CD8-positive, alpha-beta memory T cell (primary cell): Measurements from ENCODE around the gene S100A10. TPM values are rescaled to one million over a fixed set of nuclear protein-coding genes. Genes with fewer than 3 reads are reported as not detected.
A peak's percentile ranks its signal among the peaks of the same experiment; 100 is the strongest.

Experiments used
- CTCF ChIA-PET: fragments of 350-600 bp; sonication (Branson Sonifier 250); formaldehyde crosslinking; loops from one replicate; lab custom pipeline; 2021; ENCODE audit warnings: antibody characterized with exemption; lab: Charles Lee
- POLR2A ChIA-PET: fragments of 350-600 bp; sonication (Branson Sonifier 250); formaldehyde crosslinking; loops from one replicate; lab custom pipeline; 2021; ENCODE audit warnings: antibody characterized with exemption; lab: Charles Lee
- DNase-seq, 5 donors: peaks; one replicate each; pipeline versions ENCODE4 v3.0.0 to v3.0.0-alpha.2; 2020 to 2022; ENCODE audit warnings: mixed read lengths in 1 of 5
- H3K27ac ChIP-seq: one replicate; pipeline ENCODE4 v1.7.0; 2013; ENCODE audit warnings: low read depth, mild to moderate bottlenecking, low read length, moderate library complexity
- H3K27me3 ChIP-seq: 2 replicates; pipeline ENCODE4 v1.7.0; 2013; ENCODE audit warnings: low read length, mild to moderate bottlenecking; ENCODE audit not compliant: insufficient read depth, poor library complexity, severe bottlenecking
- H3K36me3 ChIP-seq: 2 replicates; pipeline ENCODE4 v1.7.0; 2013; ENCODE audit warnings: mild to moderate bottlenecking, low read length, moderate library complexity; ENCODE audit not compliant: insufficient read depth
- H3K4me1 ChIP-seq: 2 replicates; pipeline ENCODE4 v1.7.0; 2013; ENCODE audit warnings: mild to moderate bottlenecking, low read length, moderate library complexity; ENCODE audit not compliant: insufficient read depth
- H3K4me3 ChIP-seq: 2 replicates; pipeline ENCODE4 v1.7.0; 2013; ENCODE audit warnings: mild to moderate bottlenecking, low read length
- H3K9me3 ChIP-seq: 2 replicates; pipeline ENCODE4 v1.7.0; 2013; ENCODE audit warnings: mild to moderate bottlenecking, low read length
- H3K27ac Mint-ChIP-seq, 8 donors: one replicate each; pipeline ENCODE4 v1.8.0; 2020 to 2021; ENCODE audit warnings: mixed read lengths in 8 of 8, mild to moderate bottlenecking in 6 of 8, inconsistent platforms in 3 of 8, moderate library complexity in 3 of 8
- H3K27me3 Mint-ChIP-seq, 2 donors: one replicate each; pipeline ENCODE4 v1.8.0; 2020 to 2021; ENCODE audit warnings: mixed read lengths in 2 of 2, mild to moderate bottlenecking in 1 of 2, moderate library complexity in 1 of 2
- H3K36me3 Mint-ChIP-seq, 3 donors: one replicate each; pipeline ENCODE4 v1.8.0; 2020 to 2021; ENCODE audit warnings: mixed read lengths in 3 of 3, inconsistent platforms in 1 of 3, mild to moderate bottlenecking in 1 of 3
- H3K4me1 Mint-ChIP-seq, 3 donors: one replicate each; pipeline ENCODE4 v1.8.0; 2020 to 2021; ENCODE audit warnings: mixed read lengths in 3 of 3, inconsistent platforms in 1 of 3, mild to moderate bottlenecking in 1 of 3
- H3K4me3 Mint-ChIP-seq, 7 donors: one replicate each; pipeline ENCODE4 v1.8.0; 2020 to 2021; ENCODE audit warnings: mixed read lengths in 7 of 7, mild to moderate bottlenecking in 6 of 7, moderate library complexity in 4 of 7, inconsistent platforms in 2 of 7
- H3K9me3 Mint-ChIP-seq, 5 donors: one replicate each; pipeline ENCODE4 v1.8.0; 2020 to 2022; ENCODE audit warnings: mixed read lengths in 5 of 5, mild to moderate bottlenecking in 3 of 5, moderate library complexity in 2 of 5, inconsistent platforms in 1 of 5
- polyA plus RNA-seq: library from polyadenylated mRNA; unstranded; fragments of 300-500 nt; fragmentation: Illumina TruSeq; gene quantifications from one replicate; pipeline ENCODE4 v1.2.3, GENCODE V29; 2021
- total RNA-seq, 2 experiments: library from RNA; stranded (reverse); gene quantifications; one replicate each; pipeline ENCODE4 v1.2.3, GENCODE V29; 2021

The S100A10 gene
- total and polyA plus RNA-seq, 3 experiments from 2014 or later, result 263 to 1,167 (median 279) TPM

DNA sequence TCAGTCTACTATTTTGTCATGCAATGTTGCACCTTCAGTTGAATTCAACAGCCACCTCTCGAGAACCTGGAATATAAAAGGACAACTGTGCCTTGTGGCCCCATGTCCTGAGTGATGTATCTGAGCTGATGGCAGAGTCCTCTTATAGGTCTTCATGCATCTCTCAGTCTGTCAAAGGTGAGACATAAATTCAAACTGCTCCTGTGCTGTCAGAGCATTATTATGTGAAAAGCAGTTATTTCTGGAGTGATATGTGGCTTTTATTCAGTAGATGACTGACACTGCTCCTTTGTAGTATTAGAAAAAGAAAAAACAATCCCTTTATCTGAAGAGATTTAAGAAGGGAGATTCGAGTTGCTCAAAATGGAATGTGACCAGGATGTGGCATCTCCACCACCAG, 8.4 kb downstream of the S100A10 start:
- no peaks in the 10 kb centered on the region for H3K9me3 ChIP-seq
- Mint-ChIP-seq H3K27ac (peak overlapping the region; percentile 40 to 91 (median 72)), H3K4me1 (peaks cover 57 to 78% (median 68%) of the 10 kb centered on the region in 3 donors), H3K27me3 (no peaks in the 10 kb centered on the region), H3K9me3 (no peaks in the 10 kb centered on the region), H3K4me3 (no peak overlapping the region), H3K36me3 (peaks cover 9 to 80% (median 21%) of the 10 kb centered on the region in 3 donors)
- H3K4me3 ChIP-seq, result no peak overlapping the region
- CTCF ChIA-PET, result interaction anchor here (2.8 to 19.1 kb wide), 3 partner anchors 11 to 17 kb away, joined by 8 to 339 read pairs (median 31); no protein-coding TSS in a partner anchor
- DNase-seq, result no peak
- peaks cover 41% of the 10 kb centered on the region for H3K36me3 ChIP-seq
- no peaks in the 10 kb centered on the region for H3K27me3 ChIP-seq
- POLR2A ChIA-PET, result no interaction called here
- H3K27ac ChIP-seq, result no peak overlapping the region
- peaks cover 47% of the 10 kb centered on the region for H3K4me1 ChIP-seq

- Mint-ChIP-seq H3K27me3 (no peaks in the 10 kb centered on the region), H3K9me3 (no peaks in the 10 kb centered on the region), H3K36me3 (peaks cover 13 to 80% (median 21%) of the 10 kb centered on the region in 3 donors), H3K4me1 (peaks cover 48 to 69% (median 60%) of the 10 kb centered on the region in 3 donors), H3K27ac (peak overlapping the region; percentile 40 to 91 (median 74)), H3K4me3 (peak overlapping the region in 6 of 7 donors; percentile 3 to 66 (median 47))
- Histone ChIP-seq H3K27me3 (no peaks in the 10 kb centered on the region), H3K27ac (peak overlapping the region; percentile 6), H3K4me1 (peaks cover 40% of the 10 kb centered on the region), H3K9me3 (no peaks in the 10 kb centered on the region), H3K36me3 (peaks cover 41% of the 10 kb centered on the region), H3K4me3 (no peak overlapping the region)
- POLR2A ChIA-PET, result no interaction called here
- peak in 4 of 5 donors; percentile 7 to 63 (median 28) for DNase-seq
- CTCF ChIA-PET, result interaction anchor here (2.9 to 6.0 kb wide), 2 partner anchors 12 to 16 kb away, joined by 15 to 31 read pairs; no protein-coding TSS in a partner anchor
Observed at GRCh38 chr1:151984313-151984956, 9.2 kb downstream of the S100A10 start.

- H3K27ac Mint-ChIP-seq, result peak overlapping the region in 5 of 8 donors; percentile 28 to 73 (median 43)
- ChIA-PET POLR2A (no interaction called here), CTCF (interaction anchor here (1.1 to 6.0 kb wide), 4 partner anchors 14 to 31 kb away, joined by 3 to 31 read pairs (median 13); no protein-coding TSS in a partner anchor)
- peaks cover 26% of the 10 kb centered on the region for H3K4me1 ChIP-seq
- peaks cover 13 to 69% (median 21%) of the 10 kb centered on the region in 3 donors for H3K36me3 Mint-ChIP-seq
- peaks cover 41% of the 10 kb centered on the region for H3K36me3 ChIP-seq
- H3K9me3 ChIP-seq, result no peaks in the 10 kb centered on the region
- no peak for DNase-seq
- no peaks in the 10 kb centered on the region for H3K27me3 ChIP-seq
- H3K4me3 Mint-ChIP-seq, result no peak overlapping the region
- H3K4me3 ChIP-seq, result no peak overlapping the region
- no peaks in the 10 kb centered on the region for H3K9me3 Mint-ChIP-seq
- H3K27ac ChIP-seq, result no peak overlapping the region
- no peaks in the 10 kb centered on the region for H3K27me3 Mint-ChIP-seq
- peaks cover 35 to 62% (median 49%) of the 10 kb centered on the region in 3 donors for H3K4me1 Mint-ChIP-seq
Observed at GRCh38 chr1:151982300-151983005, 11.2 kb downstream of the S100A10 start.

DNA sequence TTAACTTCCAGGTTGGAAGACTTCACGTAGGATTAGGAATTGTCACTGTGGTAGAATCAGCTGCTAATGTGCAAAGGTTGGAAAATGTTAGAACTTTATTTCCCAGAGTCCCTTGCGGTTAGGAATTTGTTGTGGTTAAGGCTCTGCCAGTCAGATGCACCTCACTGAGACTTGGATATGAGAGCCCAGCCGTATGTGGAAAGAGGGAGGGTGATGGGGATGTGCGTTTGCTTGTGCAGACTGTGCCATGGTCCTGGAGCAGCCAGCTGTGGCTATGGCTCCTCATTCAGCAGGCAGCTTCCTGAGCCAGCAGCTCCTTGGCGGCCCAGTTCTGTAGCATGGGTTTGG, 12.5 kb downstream of the S100A10 start:
- H3K9me3 ChIP-seq, result no peaks in the 10 kb centered on the region
- Mint-ChIP-seq H3K36me3 (peaks cover 13 to 61% (median 21%) of the 10 kb centered on the region in 3 donors), H3K27me3 (no peaks in the 10 kb centered on the region), H3K9me3 (no peaks in the 10 kb centered on the region), H3K4me1 (peaks cover 30 to 52% (median 43%) of the 10 kb centered on the region in 3 donors), H3K4me3 (no peak overlapping the region), H3K27ac (peak overlapping the region in 2 of 8 donors; percentile 32 to 64)
- H3K27ac ChIP-seq, result no peak overlapping the region
- H3K27me3 ChIP-seq, result no peaks in the 10 kb centered on the region
- no peak overlapping the region for H3K4me3 ChIP-seq
- CTCF ChIA-PET, result interaction anchor here (1.7 to 6.0 kb wide), 2 partner anchors 15 to 19 kb away, joined by 4 to 31 read pairs; no protein-coding TSS in a partner anchor
- POLR2A ChIA-PET, result no interaction called here
- H3K36me3 ChIP-seq, result peaks cover 40% of the 10 kb centered on the region
- DNase-seq, result no peak
- peaks cover 26% of the 10 kb centered on the region for H3K4me1 ChIP-seq

DNA sequence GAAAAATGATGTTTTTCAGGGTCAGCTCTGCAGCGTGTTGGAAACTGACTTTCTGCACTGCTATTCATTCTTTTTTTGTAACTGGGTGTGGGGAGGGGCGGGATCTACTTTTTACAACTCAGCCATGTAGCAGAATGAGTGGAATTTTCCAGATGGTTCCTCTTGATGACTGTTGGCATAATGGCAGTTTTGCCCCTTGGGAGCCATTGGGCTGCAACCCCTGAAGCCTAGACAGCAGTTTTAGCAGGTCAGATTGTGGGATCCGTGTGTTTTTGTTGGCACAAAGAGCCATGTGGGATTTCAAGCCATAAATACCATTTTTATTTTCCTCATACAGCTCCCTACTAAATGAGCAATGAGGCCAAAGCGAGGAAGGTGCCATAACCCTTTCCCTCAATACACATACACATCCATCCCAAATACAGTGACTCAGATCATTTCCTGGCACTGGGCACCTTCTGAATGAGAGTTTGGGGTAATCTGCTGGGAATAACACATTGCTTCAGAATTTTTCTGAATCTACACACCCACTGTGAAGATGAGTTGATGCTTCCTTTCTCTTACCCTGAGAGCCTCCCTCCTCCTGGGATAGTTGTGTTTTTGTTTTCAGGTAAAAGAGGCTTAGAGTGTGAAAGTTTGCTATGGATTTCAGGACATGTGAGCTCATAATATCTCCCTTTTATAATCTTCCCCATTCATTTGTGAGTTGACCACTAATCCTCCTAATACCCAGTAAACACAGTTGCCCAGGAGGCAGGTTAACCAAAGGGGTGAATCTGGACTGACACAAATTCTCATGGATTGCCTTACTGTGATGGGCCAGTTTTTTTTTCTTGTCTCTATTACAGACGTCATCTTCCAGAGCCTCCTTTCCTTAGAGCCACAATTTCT, 13.1 kb downstream of the S100A10 start:
- POLR2A ChIA-PET, result no interaction called here

GRCh38 chr1:151978922-151979321, 14.7 kb downstream of the S100A10 start:
- H3K27me3 ChIP-seq, result no peaks in the 10 kb centered on the region
- no peak overlapping the region for H3K27ac ChIP-seq
- H3K4me1 Mint-ChIP-seq, result peaks cover 13 to 30% (median 21%) of the 10 kb centered on the region in 3 donors
- ChIA-PET POLR2A (no interaction called here), CTCF (interaction anchor here (1.7 to 6.0 kb wide), 3 partner anchors 11 to 22 kb away, joined by 10 to 31 read pairs (median 12); no protein-coding TSS in a partner anchor)
- H3K4me3 Mint-ChIP-seq, result no peak overlapping the region
- H3K9me3 Mint-ChIP-seq, result no peaks in the 10 kb centered on the region
- peaks cover 13 to 39% (median 18%) of the 10 kb centered on the region in 3 donors for H3K36me3 Mint-ChIP-seq
- H3K36me3 ChIP-seq, result peaks cover 20% of the 10 kb centered on the region
- DNase-seq, result no peak
- H3K9me3 ChIP-seq, result no peaks in the 10 kb centered on the region
- H3K4me1 ChIP-seq, result peaks cover 8% of the 10 kb centered on the region
- no peaks in the 10 kb centered on the region for H3K27me3 Mint-ChIP-seq
- H3K27ac Mint-ChIP-seq, result peak overlapping the region in 1 of 8 donors; percentile 42
- H3K4me3 ChIP-seq, result no peak overlapping the region

More for the DNA sequence above, 13.1 kb downstream of the S100A10 start:
- H3K27me3 Mint-ChIP-seq, result no peaks in the 10 kb centered on the region
- Histone ChIP-seq H3K36me3 (peaks cover 34% of the 10 kb centered on the region), H3K27me3 (no peaks in the 10 kb centered on the region), H3K4me1 (peaks cover 24% of the 10 kb centered on the region), H3K9me3 (no peaks in the 10 kb centered on the region), H3K4me3 (no peak overlapping the region), H3K27ac (no peak overlapping the region)
- H3K36me3 Mint-ChIP-seq, result peaks cover 13 to 55% (median 21%) of the 10 kb centered on the region in 3 donors
- no peak overlapping the region for H3K4me3 Mint-ChIP-seq
- H3K9me3 Mint-ChIP-seq, result no peaks in the 10 kb centered on the region
- H3K4me1 Mint-ChIP-seq, result peaks cover 29 to 46% (median 37%) of the 10 kb centered on the region in 3 donors
- peak overlapping the region in 2 of 8 donors; percentile 47 to 64 for H3K27ac Mint-ChIP-seq
- CTCF ChIA-PET, result interaction anchor here (1.7 to 6.0 kb wide), 3 partner anchors 13 to 20 kb away, joined by 4 to 31 read pairs (median 10); no protein-coding TSS in a partner anchor
- DNase-seq, result no peak

DNA sequence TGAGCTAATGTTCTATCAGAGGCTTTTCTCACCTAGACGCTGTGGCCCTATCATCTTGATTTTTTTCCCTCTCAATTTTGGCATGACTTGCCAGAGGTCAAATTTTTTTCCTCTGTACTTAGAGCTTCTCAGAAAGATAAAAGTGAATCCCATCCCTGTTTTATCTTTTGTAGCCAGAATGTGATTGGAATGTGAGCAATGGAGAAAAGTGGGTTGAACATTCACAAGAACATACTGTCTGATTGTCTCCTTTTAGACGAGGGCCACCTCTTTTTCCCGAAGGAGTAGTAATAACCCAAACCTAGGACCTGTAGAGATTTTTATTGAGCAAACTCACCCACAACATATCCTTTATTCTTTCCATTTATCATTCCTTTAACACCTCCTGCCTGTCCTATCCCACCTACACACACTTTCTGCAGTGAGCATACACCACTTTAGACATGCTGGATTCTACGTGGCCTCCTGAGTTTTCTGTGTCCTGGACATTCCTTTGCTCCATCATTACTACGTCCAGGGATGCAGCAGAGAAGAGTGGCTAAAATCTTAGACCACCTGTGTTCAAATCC, 15.9 kb downstream of the S100A10 start:
- Histone ChIP-seq H3K4me1 (no peaks in the 10 kb centered on the region), H3K4me3 (no peak overlapping the region), H3K27ac (no peak overlapping the region), H3K36me3 (peaks cover 11% of the 10 kb centered on the region), H3K27me3 (no peaks in the 10 kb centered on the region), H3K9me3 (no peaks in the 10 kb centered on the region)
- H3K27me3 Mint-ChIP-seq, result no peaks in the 10 kb centered on the region
- peaks cover 5 to 22% (median 14%) of the 10 kb centered on the region in 3 donors for H3K4me1 Mint-ChIP-seq
- ChIA-PET POLR2A (no interaction called here), CTCF (interaction anchor here (1.0 to 2.8 kb wide), 3 partner anchors 18 to 29 kb away, joined by 3 to 12 read pairs (median 9); no protein-coding TSS in a partner anchor)
- H3K9me3 Mint-ChIP-seq, result no peaks in the 10 kb centered on the region
- DNase-seq, result no peak
- H3K36me3 Mint-ChIP-seq, result peaks cover 9 to 27% (median 15%) of the 10 kb centered on the region in 3 donors
- peak overlapping the region in 2 of 8 donors; percentile 58 to 71 for H3K27ac Mint-ChIP-seq
- no peak overlapping the region for H3K4me3 Mint-ChIP-seq
